Testis (tissue), 3 donors: ENCODE results near the gene TNFSF13. TPM values are rescaled to one million over a fixed set of nuclear protein-coding genes. Genes with fewer than 3 reads are reported as not detected.
A peak's percentile ranks its signal among the peaks of the same experiment; 100 is the strongest.

Experiments
- DNase-seq: peaks from one replicate; pipeline ENCODE4 v3.0.0-alpha.2; 2019
- H3K27ac ChIP-seq, 2 donors: fragments of 200-600 bp; sonication (generic); one replicate each; pipeline ENCODE4 v1.5.1; 2019
- H3K27me3 ChIP-seq: fragments of 200-600 bp; sonication (generic); one replicate; pipeline ENCODE4 v1.5.1; 2019
- H3K36me3 ChIP-seq: fragments of 200-600 bp; sonication (generic); one replicate; pipeline ENCODE4 v1.5.1; 2017; ENCODE audit warnings: low read depth; ENCODE audit errors: missing control alignments
- H3K4me1 ChIP-seq: fragments of 200-600 bp; sonication (generic); one replicate; pipeline ENCODE4 v1.5.1; 2019
- H3K4me3 ChIP-seq, 2 donors: fragments of 200-600 bp; sonication (generic); one replicate each; pipeline ENCODE4 v1.5.1; 2017 to 2019
- H3K9me3 ChIP-seq: fragments of 200-600 bp; sonication (generic); one replicate; pipeline ENCODE4 v1.5.1; 2017
- POLR2A ChIP-seq: fragments of 450-650 bp; IDR thresholded peaks from one replicate; pipeline ENCODE4 v1.6.1; 2017; ENCODE audit warnings: antibody characterized with exemption, mild to moderate bottlenecking, moderate library complexity
- WGBS, 2 donors: methylation state at CpG; one replicate each; pipeline ENCODE4 v1.1.5; 2018; 5-methylcytosine and 5-hydroxymethylcytosine counted together
- intact Hi-C: fragments of 100-400 bp; cut with DNase I; formaldehyde crosslinking; loops from one replicate; pipeline ENCODE4 v1.15.1; 2023; ENCODE audit warnings: low total_unique reads
- polyA plus RNA-seq: library from polyadenylated mRNA; stranded (reverse); fragments of 350-450 nt; fragmentation: Illumina TruSeq; extraction: RNeasy Lipid Tissue Mini Kit (QIAGEN cat#74804); gene quantifications from one replicate; pipeline ENCODE4 v1.2.3, GENCODE V29; 2014; ENCODE audit warnings: low read depth, low replicate concordance; ENCODE audit not compliant: insufficient read depth
- total RNA-seq, 2 donors: library from RNA; depleted of rRNA; stranded (reverse); fragments of >200 nt; gene quantifications; one replicate each; pipeline ENCODE4 v1.2.3, GENCODE V29; 2016
- TF ChIP-seq, protein P1 (sequence below), 3 experiments: fragments of 450-650 bp in 2 of 3; fragments of 200-600 bp in 1 of 3; sonication (generic) in 1 of 3; IDR thresholded peaks; one replicate each; pipeline ENCODE4 v1.5.1; 2016 to 2019; ENCODE audit warnings: antibody characterized with exemption in 3 of 3, mild to moderate bottlenecking in 2 of 3, moderate library complexity in 1 of 3

The TNFSF13 gene
- total and polyA plus RNA-seq, 3 donors from 2014 or later: 1.2 to 11.5 (median 5.1) TPM

GRCh38 chr17:7589891-7590691, 31.5 kb downstream of the TNFSF13 start, which contains the start of gene SOX15:
TSS of gene SOX15 (minus strand) at chr17:7590094. CDS start at chr17:7589676, 418 bp downstream.
- 43 to 59% methylated on average over 17 to 24 of the region's 24 CpGs for WGBS, 2 donors
- no peak for DNase-seq
- H3K27ac ChIP-seq: peak within 1 kb of the TSS; percentile 28 to 53
- H3K36me3 ChIP-seq: no peaks in the 10 kb centered on the region
- H3K9me3 ChIP-seq: no peaks in the 10 kb centered on the region
- intact Hi-C loops: no loop called here
- no peaks in the 10 kb centered on the region for H3K27me3 ChIP-seq
- H3K4me3 ChIP-seq: peak within 1 kb of the TSS; percentile 47 to 61
- H3K4me1 ChIP-seq: peaks cover 2% of the 10 kb centered on the region
- TF ChIP-seq, protein P1, sequence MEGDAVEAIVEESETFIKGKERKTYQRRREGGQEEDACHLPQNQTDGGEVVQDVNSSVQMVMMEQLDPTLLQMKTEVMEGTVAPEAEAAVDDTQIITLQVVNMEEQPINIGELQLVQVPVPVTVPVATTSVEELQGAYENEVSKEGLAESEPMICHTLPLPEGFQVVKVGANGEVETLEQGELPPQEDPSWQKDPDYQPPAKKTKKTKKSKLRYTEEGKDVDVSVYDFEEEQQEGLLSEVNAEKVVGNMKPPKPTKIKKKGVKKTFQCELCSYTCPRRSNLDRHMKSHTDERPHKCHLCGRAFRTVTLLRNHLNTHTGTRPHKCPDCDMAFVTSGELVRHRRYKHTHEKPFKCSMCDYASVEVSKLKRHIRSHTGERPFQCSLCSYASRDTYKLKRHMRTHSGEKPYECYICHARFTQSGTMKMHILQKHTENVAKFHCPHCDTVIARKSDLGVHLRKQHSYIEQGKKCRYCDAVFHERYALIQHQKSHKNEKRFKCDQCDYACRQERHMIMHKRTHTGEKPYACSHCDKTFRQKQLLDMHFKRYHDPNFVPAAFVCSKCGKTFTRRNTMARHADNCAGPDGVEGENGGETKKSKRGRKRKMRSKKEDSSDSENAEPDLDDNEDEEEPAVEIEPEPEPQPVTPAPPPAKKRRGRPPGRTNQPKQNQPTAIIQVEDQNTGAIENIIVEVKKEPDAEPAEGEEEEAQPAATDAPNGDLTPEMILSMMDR (IDR thresholded peaks at IDR 0.05): no peak
- TF ChIP-seq POLR2A: no peak

- Histone ChIP-seq H3K27me3 (no peaks in the 10 kb centered on the region), H3K4me1 (peaks cover 2% of the 10 kb centered on the region), H3K4me3 (no peak overlapping the region), H3K27ac (no peak overlapping the region), H3K9me3 (no peaks in the 10 kb centered on the region), H3K36me3 (no peaks in the 10 kb centered on the region)
- intact Hi-C loops: no loop called here
- WGBS, 2 donors: 53 to 80% methylated on average over 3 to 4 of the region's 4 CpGs
- DNase-seq: no peak
- TF ChIP-seq, protein P1 (IDR thresholded peaks at IDR 0.05): no peak
- no peak for TF ChIP-seq POLR2A
Measured at GRCh38 chr17:7590743-7591142, 32.2 kb downstream of the TNFSF13 start.

- 88 to 92% methylated on average over 5 of the region's 5 CpGs for WGBS, 2 donors
- Histone ChIP-seq H3K27me3 (no peaks in the 10 kb centered on the region), H3K4me3 (no peak overlapping the region), H3K27ac (no peak overlapping the region), H3K4me1 (peaks cover 2% of the 10 kb centered on the region), H3K36me3 (no peaks in the 10 kb centered on the region), H3K9me3 (no peaks in the 10 kb centered on the region)
- no peak for TF ChIP-seq POLR2A
- TF ChIP-seq, protein P1 (IDR thresholded peaks at IDR 0.05): no peak
- no peak for DNase-seq
- intact Hi-C loops: no loop called here
Measured at GRCh38 chr17:7591596-7591995, 33.0 kb downstream of the TNFSF13 start.

DNA sequence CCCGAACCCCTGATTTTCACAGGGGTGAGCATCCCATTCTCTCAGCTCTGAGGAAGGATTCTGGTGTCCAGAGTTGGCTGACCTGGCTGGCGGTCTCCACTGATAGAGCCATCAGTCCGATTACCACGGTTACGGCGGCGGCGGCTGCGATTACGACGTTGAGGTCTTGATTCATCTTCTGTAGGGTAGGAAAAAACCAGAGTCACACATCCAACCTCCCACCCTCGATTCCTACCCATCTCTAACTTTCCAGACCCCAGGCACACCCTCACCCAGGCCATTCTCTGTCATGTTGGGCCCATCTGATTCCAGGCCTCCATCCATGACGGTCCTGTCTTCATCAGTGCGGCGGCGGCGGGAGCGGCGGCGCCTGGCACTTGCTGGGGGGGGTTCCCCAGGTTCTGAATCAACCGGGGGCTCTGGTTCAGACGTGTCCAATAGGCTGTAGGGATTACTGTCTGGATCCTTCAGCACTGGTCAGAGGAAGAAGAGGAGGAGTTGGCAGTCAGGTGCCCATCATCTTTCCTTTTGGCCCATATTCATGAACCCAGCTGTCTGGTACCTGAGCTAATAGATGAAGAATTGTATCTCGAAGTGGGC, 34.0 kb downstream of the TNFSF13 start:
- H3K36me3 ChIP-seq: no peaks in the 10 kb centered on the region
- no peak overlapping the region for H3K27ac ChIP-seq
- no peak overlapping the region for H3K4me3 ChIP-seq
- WGBS, 2 donors: 93 to 95% methylated on average over 23 of the region's 23 CpGs
- DNase-seq: no peak
- H3K9me3 ChIP-seq: no peaks in the 10 kb centered on the region
- peaks cover 2% of the 10 kb centered on the region for H3K4me1 ChIP-seq
- intact Hi-C loops: no loop called here
- H3K27me3 ChIP-seq: no peaks in the 10 kb centered on the region
- no peak for TF ChIP-seq POLR2A
- TF ChIP-seq, protein P1 (IDR thresholded peaks at IDR 0.05): no peak
